ENCODE measurements around the gene AKAP3. TPM values are rescaled to one million over a fixed set of nuclear protein-coding genes. Genes with fewer than 3 reads are reported as not detected.

Gene AKAP3
- total RNA-seq, 4 donors from 2014 or later: 0.44 to 4.5 (median 2.5) TPM; not detected in 1

- no peak for TF ChIP-seq CTCF (IDR thresholded peaks at IDR 0.05; ENCODE audit: low read depth)
Measured at GRCh38 chr12:4653691-4654090, 4.8 kb upstream of the AKAP3 start.

GRCh38 chr12:4653257-4653656 is 4.4 kb upstream of the AKAP3 start:
- no peak for TF ChIP-seq CTCF (IDR thresholded peaks at IDR 0.05; ENCODE audit: low read depth)

- no peak for TF ChIP-seq CTCF (IDR thresholded peaks at IDR 0.05; ENCODE audit: low read depth)
Measured at GRCh38 chr12:4649358-4649661, 459 bp upstream of the AKAP3 start.

GRCh38 chr12:4648104-4648500 is 749 bp downstream of the AKAP3 start:
- no peak for TF ChIP-seq CTCF (IDR thresholded peaks at IDR 0.05; ENCODE audit: low read depth)

- no peak for TF ChIP-seq CTCF (IDR thresholded peaks at IDR 0.05; ENCODE audit: low read depth)
Measured at GRCh38 chr12:4645023-4645422, 3.8 kb downstream of the AKAP3 start.

- no peak for TF ChIP-seq CTCF (IDR thresholded peaks at IDR 0.05; ENCODE audit: low read depth)
Measured at GRCh38 chr12:4643747-4644146, 5.1 kb downstream of the AKAP3 start.

- no peak for TF ChIP-seq CTCF (IDR thresholded peaks at IDR 0.05; ENCODE audit: low read depth)
Measured at GRCh38 chr12:4630262-4630661, 18.6 kb downstream of the AKAP3 start.

- TF ChIP-seq CTCF (IDR thresholded peaks at IDR 0.05; ENCODE audit: low read depth): no peak
Measured at GRCh38 chr12:4628406-4628805, 20.4 kb downstream of the AKAP3 start.

Measured in subcutaneous adipose tissue (tissue), 4 donors.